ENCODE measurements around the gene ULBP3. TPM values are rescaled to one million over a fixed set of nuclear protein-coding genes. Genes with fewer than 3 reads are reported as not detected.

ULBP3 gene
- total RNA-seq, 4 donors from 2014 or later = 2.4 to 31.7 (median 16.5) TPM

- intact Hi-C loops (cut with DNase I) = no loop called here
- H3K4me1 ChIP-seq = peaks cover under 1 to 4% of the 10 kb centered on the region in 2 donors
- no peak for DNase-seq
- no peak for TF ChIP-seq POLR2A (IDR thresholded peaks at IDR 0.05)
- TF ChIP-seq, protein P1, sequence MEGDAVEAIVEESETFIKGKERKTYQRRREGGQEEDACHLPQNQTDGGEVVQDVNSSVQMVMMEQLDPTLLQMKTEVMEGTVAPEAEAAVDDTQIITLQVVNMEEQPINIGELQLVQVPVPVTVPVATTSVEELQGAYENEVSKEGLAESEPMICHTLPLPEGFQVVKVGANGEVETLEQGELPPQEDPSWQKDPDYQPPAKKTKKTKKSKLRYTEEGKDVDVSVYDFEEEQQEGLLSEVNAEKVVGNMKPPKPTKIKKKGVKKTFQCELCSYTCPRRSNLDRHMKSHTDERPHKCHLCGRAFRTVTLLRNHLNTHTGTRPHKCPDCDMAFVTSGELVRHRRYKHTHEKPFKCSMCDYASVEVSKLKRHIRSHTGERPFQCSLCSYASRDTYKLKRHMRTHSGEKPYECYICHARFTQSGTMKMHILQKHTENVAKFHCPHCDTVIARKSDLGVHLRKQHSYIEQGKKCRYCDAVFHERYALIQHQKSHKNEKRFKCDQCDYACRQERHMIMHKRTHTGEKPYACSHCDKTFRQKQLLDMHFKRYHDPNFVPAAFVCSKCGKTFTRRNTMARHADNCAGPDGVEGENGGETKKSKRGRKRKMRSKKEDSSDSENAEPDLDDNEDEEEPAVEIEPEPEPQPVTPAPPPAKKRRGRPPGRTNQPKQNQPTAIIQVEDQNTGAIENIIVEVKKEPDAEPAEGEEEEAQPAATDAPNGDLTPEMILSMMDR (IDR thresholded peaks at IDR 0.05) = no peak
- H3K4me3 ChIP-seq (replicated peaks in 1 of 3) = no peak overlapping the region
- H3K27ac ChIP-seq = no peak overlapping the region
- no peaks in the 10 kb centered on the region for H3K9me3 ChIP-seq
- H3K36me3 ChIP-seq = no peaks in the 10 kb centered on the region
- no peaks in the 10 kb centered on the region for H3K27me3 ChIP-seq
- WGBS, 2 donors = 88 to 92% methylated on average over 8 of the region's 8 CpGs
These were observed 36.3 kb downstream of the ULBP3 start for GRCh38 chr6:150032598-150032997.

- Histone ChIP-seq H3K27ac (no peak overlapping the region), H3K27me3 (no peaks in the 10 kb centered on the region), H3K4me1 (peaks cover 0 to 4% of the 10 kb centered on the region in 2 donors), H3K9me3 (no peaks in the 10 kb centered on the region), H3K4me3 (replicated peaks in 1 of 3) (no peak overlapping the region), H3K36me3 (no peaks in the 10 kb centered on the region)
- intact Hi-C loops (cut with DNase I) = no loop called here
- WGBS, 2 donors = 88 to 100% methylated on average over 3 of the region's 3 CpGs
- DNase-seq = no peak
- TF ChIP-seq, protein P1 (IDR thresholded peaks at IDR 0.05) = no peak
- no peak for TF ChIP-seq POLR2A (IDR thresholded peaks at IDR 0.05)
These were observed 38.3 kb downstream of the ULBP3 start for GRCh38 chr6:150030611-150031010.

DNA sequence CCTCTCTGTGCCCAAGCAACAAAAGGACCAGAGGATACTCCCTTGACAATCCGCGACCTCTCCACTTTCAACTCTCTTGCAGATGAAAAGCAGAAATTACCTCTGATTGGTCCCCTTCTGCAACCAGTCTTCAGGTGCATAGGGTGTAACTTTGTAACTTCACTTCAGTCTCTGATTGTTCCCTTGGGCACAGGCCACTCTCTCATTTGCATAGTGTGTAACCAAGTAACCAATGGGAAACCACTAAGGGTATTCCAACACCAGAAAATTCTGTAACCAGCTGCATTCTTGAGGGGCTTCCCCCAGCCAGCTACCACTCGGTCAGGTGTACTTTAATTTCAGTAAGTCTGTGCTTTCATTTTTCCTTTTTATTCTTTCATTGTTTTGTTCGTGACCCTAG, 39.2 kb downstream of the ULBP3 start:
- intact Hi-C loops (cut with DNase I) = no loop called here
- H3K36me3 ChIP-seq = no peaks in the 10 kb centered on the region
- no peak for DNase-seq
- no peak for TF ChIP-seq POLR2A (IDR thresholded peaks at IDR 0.05)
- TF ChIP-seq, protein P1 (IDR thresholded peaks at IDR 0.05) = no peak
- no peak overlapping the region for H3K27ac ChIP-seq
- no peaks in the 10 kb centered on the region for H3K9me3 ChIP-seq
- H3K4me3 ChIP-seq (replicated peaks in 1 of 3) = no peak overlapping the region
- no peaks in the 10 kb centered on the region for H3K27me3 ChIP-seq
- peaks cover 0 to 12% of the 10 kb centered on the region in 2 donors for H3K4me1 ChIP-seq
- 74 to 84% methylated on average over 4 of the region's 4 CpGs for WGBS, 2 donors

DNA sequence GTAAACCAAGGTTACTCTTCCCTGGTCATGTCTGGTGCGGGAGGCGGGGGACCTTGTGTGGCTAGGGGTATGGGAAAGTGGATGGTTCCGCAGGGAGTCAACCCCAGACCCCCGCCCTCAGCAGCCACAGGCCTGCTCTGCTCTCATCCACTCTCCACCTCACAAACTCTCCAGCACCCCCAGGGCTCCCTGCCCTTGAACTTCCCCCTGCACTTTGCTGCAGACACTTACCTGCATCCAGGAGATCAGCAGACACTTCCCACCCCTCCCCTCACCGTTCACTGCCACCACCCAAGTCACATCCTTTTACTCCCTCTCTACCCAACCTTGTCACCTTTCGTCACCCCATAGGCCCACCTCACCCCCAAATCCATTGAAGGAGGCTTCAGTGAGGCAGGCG, 39.6 kb downstream of the ULBP3 start:
- Histone ChIP-seq H3K4me3 (replicated peaks in 1 of 3) (no peak overlapping the region), H3K27ac (no peak overlapping the region), H3K36me3 (no peaks in the 10 kb centered on the region), H3K9me3 (no peaks in the 10 kb centered on the region), H3K27me3 (no peaks in the 10 kb centered on the region), H3K4me1 (peaks cover 0 to 12% of the 10 kb centered on the region in 2 donors)
- TF ChIP-seq, protein P1 (IDR thresholded peaks at IDR 0.05) = no peak
- no peak for TF ChIP-seq POLR2A (IDR thresholded peaks at IDR 0.05)
- WGBS, 2 donors = 88 to 92% methylated on average over 7 of the region's 7 CpGs
- no peak for DNase-seq
- intact Hi-C loops (cut with DNase I) = no loop called here

- Histone ChIP-seq H3K36me3 (no peaks in the 10 kb centered on the region), H3K4me3 (replicated peaks in 1 of 3) (no peak overlapping the region), H3K4me1 (peaks cover 0 to 12% of the 10 kb centered on the region in 2 donors), H3K9me3 (no peaks in the 10 kb centered on the region), H3K27ac (no peak overlapping the region), H3K27me3 (no peaks in the 10 kb centered on the region)
- intact Hi-C loops (cut with DNase I) = no loop called here
- no peak for TF ChIP-seq POLR2A (IDR thresholded peaks at IDR 0.05)
- WGBS, 2 donors = 75 to 77% methylated on average over 8 of the region's 8 CpGs
- no peak for DNase-seq
These were observed 40.1 kb downstream of the ULBP3 start for GRCh38 chr6:150028799-150029198.
